WTC11 (cell line): Measurements from ENCODE around the gene KCNMA1. TPM values are rescaled to one million over a fixed set of nuclear protein-coding genes. Genes with fewer than 3 reads are reported as not detected.

Experiments used
- ATF2 ChIP-seq: sonication (generic); formaldehyde crosslinking; IDR thresholded peaks from 2 replicates; pipeline ENCODE4 v1.8.1; 2022; ENCODE audit warnings: low read depth, missing genetic modification reagents, borderline replicate concordance
- CBFB ChIP-seq: sonication (generic); formaldehyde crosslinking; IDR thresholded peaks from 2 replicates; pipeline ENCODE4 v1.8.1; 2022; ENCODE audit warnings: mild to moderate bottlenecking, low read depth, missing genetic modification reagents
- E2F4 ChIP-seq: sonication (generic); formaldehyde crosslinking; IDR thresholded peaks from 2 replicates; pipeline ENCODE4 v1.8.1; 2022; ENCODE audit warnings: low read depth, mild to moderate bottlenecking, moderate library complexity, missing genetic modification reagents, borderline replicate concordance
- E2F5 ChIP-seq: sonication (generic); formaldehyde crosslinking; IDR thresholded peaks from 2 replicates; pipeline ENCODE4 v1.8.1; 2022; ENCODE audit warnings: mild to moderate bottlenecking, moderate library complexity, missing genetic modification reagents
- MYBL2 ChIP-seq: sonication (generic); formaldehyde crosslinking; IDR thresholded peaks from 2 replicates; pipeline ENCODE4 v1.8.1; 2023; ENCODE audit warnings: mild to moderate bottlenecking, moderate library complexity, missing genetic modification reagents
- NR3C1 ChIP-seq: sonication (generic); formaldehyde crosslinking; conservative IDR thresholded peaks from 2 replicates; pipeline ENCODE4 v1.8.1; 2023; ENCODE audit warnings: low read depth, mild to moderate bottlenecking, missing genetic modification reagents
- TCF7 ChIP-seq: sonication (generic); formaldehyde crosslinking; IDR thresholded peaks from 2 replicates; pipeline ENCODE4 v1.8.0; 2022; ENCODE audit warnings: mild to moderate bottlenecking, low read depth, missing genetic modification reagents, moderate library complexity
- ZBTB21 ChIP-seq: sonication (generic); formaldehyde crosslinking; IDR thresholded peaks from 2 replicates; pipeline ENCODE4 v1.8.1; 2023; ENCODE audit warnings: mild to moderate bottlenecking, missing genetic modification reagents, borderline replicate concordance
- ZNF396 ChIP-seq: fragments of 250-450 bp; sonication (Bioruptor Pico); IDR thresholded peaks from 2 replicates; pipeline ENCODE4 v1.8.0; 2021; ENCODE audit warnings: mild to moderate bottlenecking, moderate library complexity, borderline replicate concordance
- ZNF425 ChIP-seq: fragments of 250-450 bp; sonication (Bioruptor Pico); conservative IDR thresholded peaks from 2 replicates; pipeline ENCODE4 v1.9.0; 2021; ENCODE audit warnings: mild to moderate bottlenecking
- total RNA-seq: library from RNA; stranded (reverse); gene quantifications from 3 replicates; pipeline ENCODE4 v1.2.3, GENCODE V29; 2021
- TF ChIP-seq, protein P1 (sequence below): sonication (generic); formaldehyde crosslinking; IDR thresholded peaks from 2 replicates; pipeline ENCODE4 v1.8.1; 2023; ENCODE audit warnings: mild to moderate bottlenecking, missing genetic modification reagents, borderline replicate concordance
- TF ChIP-seq, protein P2 (sequence below): sonication (generic); formaldehyde crosslinking; IDR thresholded peaks from 2 replicates; pipeline ENCODE4 v1.8.1; 2023; ENCODE audit warnings: mild to moderate bottlenecking, missing genetic modification reagents, moderate library complexity
- TF ChIP-seq, protein P3 (sequence below): fragments of 250-450 bp; sonication (Bioruptor Pico); IDR thresholded peaks from 2 replicates; pipeline ENCODE4 v1.9.0; 2021; ENCODE audit warnings: mild to moderate bottlenecking, borderline replicate concordance

KCNMA1 gene
- total RNA-seq, 1 experiment from 2014 or later, result 7.3 TPM

DNA sequence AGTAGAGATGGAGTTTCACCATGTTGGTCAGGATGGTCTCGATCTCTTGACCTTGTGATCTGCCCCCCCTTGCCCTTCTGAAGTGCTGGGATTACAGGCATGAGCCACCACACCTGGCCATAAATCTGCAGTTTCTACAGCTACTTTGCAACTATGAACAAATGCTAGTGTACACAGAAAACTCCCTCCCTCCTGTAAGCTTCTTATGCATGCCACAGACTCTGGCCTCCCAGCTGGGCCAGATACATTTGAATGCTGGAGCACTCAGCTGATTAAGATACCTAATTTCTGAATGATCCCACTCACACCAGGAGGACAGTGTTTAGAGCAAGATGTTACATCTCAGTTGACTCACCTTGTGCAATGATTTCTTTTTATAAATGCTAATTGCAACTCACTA, 486.2 kb downstream of the KCNMA1 start (continued):
- TF ChIP-seq, protein P1, sequence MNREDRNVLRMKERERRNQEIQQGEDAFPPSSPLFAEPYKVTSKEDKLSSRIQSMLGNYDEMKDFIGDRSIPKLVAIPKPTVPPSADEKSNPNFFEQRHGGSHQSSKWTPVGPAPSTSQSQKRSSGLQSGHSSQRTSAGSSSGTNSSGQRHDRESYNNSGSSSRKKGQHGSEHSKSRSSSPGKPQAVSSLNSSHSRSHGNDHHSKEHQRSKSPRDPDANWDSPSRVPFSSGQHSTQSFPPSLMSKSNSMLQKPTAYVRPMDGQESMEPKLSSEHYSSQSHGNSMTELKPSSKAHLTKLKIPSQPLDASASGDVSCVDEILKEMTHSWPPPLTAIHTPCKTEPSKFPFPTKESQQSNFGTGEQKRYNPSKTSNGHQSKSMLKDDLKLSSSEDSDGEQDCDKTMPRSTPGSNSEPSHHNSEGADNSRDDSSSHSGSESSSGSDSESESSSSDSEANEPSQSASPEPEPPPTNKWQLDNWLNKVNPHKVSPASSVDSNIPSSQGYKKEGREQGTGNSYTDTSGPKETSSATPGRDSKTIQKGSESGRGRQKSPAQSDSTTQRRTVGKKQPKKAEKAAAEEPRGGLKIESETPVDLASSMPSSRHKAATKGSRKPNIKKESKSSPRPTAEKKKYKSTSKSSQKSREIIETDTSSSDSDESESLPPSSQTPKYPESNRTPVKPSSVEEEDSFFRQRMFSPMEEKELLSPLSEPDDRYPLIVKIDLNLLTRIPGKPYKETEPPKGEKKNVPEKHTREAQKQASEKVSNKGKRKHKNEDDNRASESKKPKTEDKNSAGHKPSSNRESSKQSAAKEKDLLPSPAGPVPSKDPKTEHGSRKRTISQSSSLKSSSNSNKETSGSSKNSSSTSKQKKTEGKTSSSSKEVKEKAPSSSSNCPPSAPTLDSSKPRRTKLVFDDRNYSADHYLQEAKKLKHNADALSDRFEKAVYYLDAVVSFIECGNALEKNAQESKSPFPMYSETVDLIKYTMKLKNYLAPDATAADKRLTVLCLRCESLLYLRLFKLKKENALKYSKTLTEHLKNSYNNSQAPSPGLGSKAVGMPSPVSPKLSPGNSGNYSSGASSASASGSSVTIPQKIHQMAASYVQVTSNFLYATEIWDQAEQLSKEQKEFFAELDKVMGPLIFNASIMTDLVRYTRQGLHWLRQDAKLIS (CRISPR knock-in tag), result no peak
- TF ChIP-seq E2F5 (CRISPR knock-in tag) (no peak), ZNF425 (CRISPR knock-in tag) (no peak), ATF2 (CRISPR knock-in tag) (no peak), ZNF396 (CRISPR knock-in tag) (no peak), CBFB (CRISPR knock-in tag) (no peak), ZBTB21 (no peak), NR3C1 (no peak), E2F4 (CRISPR knock-in tag) (no peak), MYBL2 (no peak), TCF7 (CRISPR knock-in tag) (no peak)
- TF ChIP-seq, protein P2, sequence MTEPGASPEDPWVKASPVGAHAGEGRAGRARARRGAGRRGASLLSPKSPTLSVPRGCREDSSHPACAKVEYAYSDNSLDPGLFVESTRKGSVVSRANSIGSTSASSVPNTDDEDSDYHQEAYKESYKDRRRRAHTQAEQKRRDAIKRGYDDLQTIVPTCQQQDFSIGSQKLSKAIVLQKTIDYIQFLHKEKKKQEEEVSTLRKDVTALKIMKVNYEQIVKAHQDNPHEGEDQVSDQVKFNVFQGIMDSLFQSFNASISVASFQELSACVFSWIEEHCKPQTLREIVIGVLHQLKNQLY (CRISPR knock-in tag), result no peak
- TF ChIP-seq, protein P3, sequence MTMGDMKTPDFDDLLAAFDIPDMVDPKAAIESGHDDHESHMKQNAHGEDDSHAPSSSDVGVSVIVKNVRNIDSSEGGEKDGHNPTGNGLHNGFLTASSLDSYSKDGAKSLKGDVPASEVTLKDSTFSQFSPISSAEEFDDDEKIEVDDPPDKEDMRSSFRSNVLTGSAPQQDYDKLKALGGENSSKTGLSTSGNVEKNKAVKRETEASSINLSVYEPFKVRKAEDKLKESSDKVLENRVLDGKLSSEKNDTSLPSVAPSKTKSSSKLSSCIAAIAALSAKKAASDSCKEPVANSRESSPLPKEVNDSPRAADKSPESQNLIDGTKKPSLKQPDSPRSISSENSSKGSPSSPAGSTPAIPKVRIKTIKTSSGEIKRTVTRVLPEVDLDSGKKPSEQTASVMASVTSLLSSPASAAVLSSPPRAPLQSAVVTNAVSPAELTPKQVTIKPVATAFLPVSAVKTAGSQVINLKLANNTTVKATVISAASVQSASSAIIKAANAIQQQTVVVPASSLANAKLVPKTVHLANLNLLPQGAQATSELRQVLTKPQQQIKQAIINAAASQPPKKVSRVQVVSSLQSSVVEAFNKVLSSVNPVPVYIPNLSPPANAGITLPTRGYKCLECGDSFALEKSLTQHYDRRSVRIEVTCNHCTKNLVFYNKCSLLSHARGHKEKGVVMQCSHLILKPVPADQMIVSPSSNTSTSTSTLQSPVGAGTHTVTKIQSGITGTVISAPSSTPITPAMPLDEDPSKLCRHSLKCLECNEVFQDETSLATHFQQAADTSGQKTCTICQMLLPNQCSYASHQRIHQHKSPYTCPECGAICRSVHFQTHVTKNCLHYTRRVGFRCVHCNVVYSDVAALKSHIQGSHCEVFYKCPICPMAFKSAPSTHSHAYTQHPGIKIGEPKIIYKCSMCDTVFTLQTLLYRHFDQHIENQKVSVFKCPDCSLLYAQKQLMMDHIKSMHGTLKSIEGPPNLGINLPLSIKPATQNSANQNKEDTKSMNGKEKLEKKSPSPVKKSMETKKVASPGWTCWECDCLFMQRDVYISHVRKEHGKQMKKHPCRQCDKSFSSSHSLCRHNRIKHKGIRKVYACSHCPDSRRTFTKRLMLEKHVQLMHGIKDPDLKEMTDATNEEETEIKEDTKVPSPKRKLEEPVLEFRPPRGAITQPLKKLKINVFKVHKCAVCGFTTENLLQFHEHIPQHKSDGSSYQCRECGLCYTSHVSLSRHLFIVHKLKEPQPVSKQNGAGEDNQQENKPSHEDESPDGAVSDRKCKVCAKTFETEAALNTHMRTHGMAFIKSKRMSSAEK (CRISPR knock-in tag), result no peak
